NB4 (cell line): Measurements from ENCODE around the gene PCAT6.

ENCODE experiments used
- DNase-seq: peaks from one replicate; pipeline ENCODE4 v3.0.0; 2010; ENCODE audit warnings: low read depth
- H3K4me3 ChIP-seq: one replicate; pipeline ENCODE4 v1.5.1; 2011; ENCODE audit warnings: mild to moderate bottlenecking, low read depth, low read length, moderate library complexity
- CTCF ChIP-seq: IDR thresholded peaks from one replicate; pipeline ENCODE4 v1.5.1; 2012; ENCODE audit warnings: low read depth, low read length
- MAX ChIP-seq: IDR thresholded peaks from 2 replicates; pipeline ENCODE4 v1.6.1; 2011; ENCODE audit warnings: low read depth, low read length
- MYC ChIP-seq: IDR thresholded peaks from 2 replicates; pipeline ENCODE4 v1.6.1; 2011; ENCODE audit warnings: low read depth, low read length
- POLR2A ChIP-seq: IDR thresholded peaks from 2 replicates; pipeline ENCODE4 v1.6.1; 2011; ENCODE audit warnings: mild to moderate bottlenecking; ENCODE audit not compliant: insufficient read length; ENCODE audit errors: extremely low read depth

PCAT6 gene

GRCh38 chr1:202804126-202804525 is 6.6 kb upstream of the PCAT6 start:
- TF ChIP-seq CTCF (no peak), MYC (no peak), POLR2A (no peak)
- DNase-seq, result no peak
- H3K4me3 ChIP-seq, result peak overlapping the region; percentile 83

GRCh38 chr1:202805886-202806844 is 4.6 kb upstream of the PCAT6 start:
- peak; percentile 58 for DNase-seq
- peak overlapping the region; percentile 83 for H3K4me3 ChIP-seq
- no peak; the same call in 1 of the 2 replicates for TF ChIP-seq MAX

- DNase-seq, result peak; percentile 92
- no peak for TF ChIP-seq CTCF
- no peak for TF ChIP-seq MYC
- peak; percentile 54 for TF ChIP-seq POLR2A
- 0 out of 2 replicates have a peak, but pooled peaks have one; percentile 14 for TF ChIP-seq MAX
- peak overlapping the region; percentile 83 for H3K4me3 ChIP-seq
Observed at GRCh38 chr1:202806845-202807450, 3.8 kb upstream of the PCAT6 start.

- TF ChIP-seq POLR2A (no peak), CTCF (no peak), MYC (peak; percentile 44; the same call in 1 of the 2 replicates), MAX (no peak)
- peak; percentile 78 for DNase-seq
- peak overlapping the region; percentile 83 for H3K4me3 ChIP-seq
Observed at GRCh38 chr1:202807451-202807925, 3.3 kb upstream of the PCAT6 start.

GRCh38 chr1:202807926-202808757 is 2.6 kb upstream of the PCAT6 start, which contains the start of gene KDM5B:
Gene KDM5B, minus strand, starts transcription at chr1:202808421. Its CDS starts 116 bp downstream, at chr1:202808305.
- H3K4me3 ChIP-seq, result peak within 1 kb of the TSS; percentile 83
- TF ChIP-seq POLR2A, result peak; percentile 79
- TF ChIP-seq MYC, result peak; percentile 67
- peak; percentile 71 for TF ChIP-seq MAX
- no peak for TF ChIP-seq CTCF
- peak; percentile 84 for DNase-seq
